Measurements from ENCODE around the gene ASH1L.
"Not testable (repeated sequence)": the region's sequence is repeated elsewhere in the genome, so short reads cannot be mapped to it uniquely, and the experiment has no call there.

ASH1L gene

DNA sequence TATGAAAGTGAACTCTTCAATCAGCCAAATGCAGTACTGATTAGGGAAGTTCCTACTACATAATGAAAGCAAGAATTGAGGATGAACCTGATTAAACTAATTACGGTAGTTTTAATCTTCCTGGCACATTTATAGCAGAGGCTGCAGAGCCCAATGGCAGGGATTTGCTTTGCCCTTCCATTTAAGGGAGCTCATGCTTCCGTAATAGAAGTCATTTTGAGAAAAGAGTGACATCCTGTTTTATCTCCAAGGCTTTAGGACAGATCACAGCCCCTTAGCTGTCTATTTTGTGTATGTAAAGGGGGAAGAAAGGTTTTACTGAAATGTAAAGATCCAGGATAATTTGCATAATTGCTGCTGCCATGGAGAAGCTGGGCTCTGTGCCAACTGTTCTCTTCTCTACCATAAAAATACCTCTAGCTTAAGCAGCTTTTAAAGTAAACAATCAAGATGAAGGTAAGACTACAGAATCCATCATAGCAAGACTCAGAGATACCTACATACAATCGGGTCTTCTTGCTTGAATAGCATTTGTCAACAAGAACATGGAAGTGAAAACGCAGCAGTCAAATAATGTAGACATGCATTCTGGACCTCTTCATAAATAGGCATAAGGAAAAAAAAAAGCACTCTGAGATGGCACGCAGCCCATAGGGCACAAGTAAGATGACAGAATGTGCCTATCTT is 62.5 kb downstream of the ASH1L start:
- DNase-seq (ENCODE audit: low read depth): peak; percentile 33
- TF ChIP-seq, protein P1, sequence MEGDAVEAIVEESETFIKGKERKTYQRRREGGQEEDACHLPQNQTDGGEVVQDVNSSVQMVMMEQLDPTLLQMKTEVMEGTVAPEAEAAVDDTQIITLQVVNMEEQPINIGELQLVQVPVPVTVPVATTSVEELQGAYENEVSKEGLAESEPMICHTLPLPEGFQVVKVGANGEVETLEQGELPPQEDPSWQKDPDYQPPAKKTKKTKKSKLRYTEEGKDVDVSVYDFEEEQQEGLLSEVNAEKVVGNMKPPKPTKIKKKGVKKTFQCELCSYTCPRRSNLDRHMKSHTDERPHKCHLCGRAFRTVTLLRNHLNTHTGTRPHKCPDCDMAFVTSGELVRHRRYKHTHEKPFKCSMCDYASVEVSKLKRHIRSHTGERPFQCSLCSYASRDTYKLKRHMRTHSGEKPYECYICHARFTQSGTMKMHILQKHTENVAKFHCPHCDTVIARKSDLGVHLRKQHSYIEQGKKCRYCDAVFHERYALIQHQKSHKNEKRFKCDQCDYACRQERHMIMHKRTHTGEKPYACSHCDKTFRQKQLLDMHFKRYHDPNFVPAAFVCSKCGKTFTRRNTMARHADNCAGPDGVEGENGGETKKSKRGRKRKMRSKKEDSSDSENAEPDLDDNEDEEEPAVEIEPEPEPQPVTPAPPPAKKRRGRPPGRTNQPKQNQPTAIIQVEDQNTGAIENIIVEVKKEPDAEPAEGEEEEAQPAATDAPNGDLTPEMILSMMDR (conservative IDR thresholded peaks at IDR 0.05; ENCODE audit: low read depth, low read length): no peak
- no peak overlapping the region for H3K4me3 ChIP-seq (ENCODE audit: low read depth, low read length)

DNA sequence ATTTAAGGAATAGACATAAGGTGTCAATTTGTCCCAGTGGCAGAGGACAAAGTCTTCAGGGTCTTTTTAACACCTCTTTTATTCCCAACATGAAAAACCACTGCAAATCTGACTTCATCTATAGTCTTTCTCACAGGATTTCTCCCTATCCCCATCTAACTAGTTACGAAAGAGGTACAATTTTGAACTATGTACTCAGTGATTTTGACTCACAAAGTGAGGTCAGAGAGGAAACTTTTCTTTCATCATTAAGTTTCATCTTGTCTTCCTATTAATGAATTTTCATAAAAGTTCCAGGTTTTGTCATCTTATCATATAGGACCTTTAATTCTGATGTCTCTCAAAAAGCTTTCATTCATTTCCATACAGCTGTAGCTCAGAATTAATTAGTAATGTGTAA is 63.3 kb downstream of the ASH1L start:
- TF ChIP-seq, protein P1 (conservative IDR thresholded peaks at IDR 0.05; ENCODE audit: low read depth, low read length): no peak
- peak; percentile 24 for DNase-seq (ENCODE audit: low read depth)

DNA sequence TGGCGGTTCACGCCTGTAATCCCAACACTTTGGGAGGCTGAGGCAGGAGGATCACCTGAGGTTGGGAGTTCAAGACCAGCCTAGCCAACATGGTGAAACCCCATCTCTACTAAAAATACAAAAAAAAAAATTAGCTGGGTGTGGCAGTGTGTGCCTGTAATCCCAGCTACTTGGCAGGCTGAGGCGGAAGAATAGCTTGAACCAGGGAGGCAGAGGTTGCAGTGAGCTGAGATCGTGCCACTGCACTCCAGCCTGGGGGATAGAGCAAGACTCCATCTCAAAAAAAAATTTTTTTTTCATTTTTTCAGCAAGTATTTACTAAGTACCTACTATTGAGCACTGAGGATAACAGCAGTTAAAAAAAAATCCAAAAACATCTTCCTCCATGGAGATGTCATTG is 69.0 kb downstream of the ASH1L start:
- not testable (repeated sequence) for H3K4me3 ChIP-seq (ENCODE audit: low read depth, low read length); DNase-seq (ENCODE audit: low read depth)

More for the DNA sequence above, 63.3 kb downstream of the ASH1L start:
- H3K4me3 ChIP-seq (ENCODE audit: low read depth, low read length): no peak overlapping the region

DNA sequence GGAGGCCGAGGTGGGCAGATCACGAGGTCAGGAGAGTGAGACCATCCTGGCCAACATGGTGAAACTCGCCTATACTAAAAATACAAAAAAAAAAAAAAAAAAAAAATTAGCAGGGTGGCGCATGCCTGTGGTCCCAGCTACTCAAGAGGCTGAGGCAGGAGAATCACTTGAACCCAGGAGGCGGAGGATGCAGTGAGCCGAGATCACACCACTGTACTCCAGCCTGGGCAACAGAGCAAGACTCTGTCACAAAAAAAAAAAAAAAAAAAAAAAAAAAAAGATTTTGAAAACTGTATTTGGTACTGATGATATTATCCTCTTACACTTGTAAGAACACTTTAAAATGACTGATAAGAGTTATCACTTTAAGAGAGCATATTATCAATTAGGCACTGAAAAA is 74.2 kb downstream of the ASH1L start:
- not testable (repeated sequence) for H3K4me3 ChIP-seq (ENCODE audit: low read depth, low read length); DNase-seq (ENCODE audit: low read depth)

DNA sequence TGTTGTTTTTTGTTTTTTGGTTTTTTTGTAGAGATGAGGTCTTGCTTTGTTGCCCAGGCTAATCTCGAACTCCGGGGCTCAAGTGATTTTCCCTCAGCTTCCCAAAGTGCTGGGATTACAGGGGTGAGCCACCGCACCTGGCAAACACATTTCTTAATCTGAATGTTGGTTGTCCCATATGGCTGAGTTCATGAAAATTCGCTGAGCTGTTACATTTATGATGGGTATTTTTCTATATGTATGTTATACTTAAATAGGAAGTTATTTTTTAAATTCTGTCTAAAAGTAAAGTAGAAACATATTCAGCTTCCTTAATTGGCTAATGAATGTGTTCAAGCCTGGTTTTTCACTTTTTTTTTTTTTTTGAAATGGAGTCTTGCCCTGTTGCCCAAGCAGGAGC is 75.1 kb downstream of the ASH1L start:
- DNase-seq (ENCODE audit: low read depth): no peak
- no peak overlapping the region for H3K4me3 ChIP-seq (ENCODE audit: low read depth, low read length)
- TF ChIP-seq, protein P1 (conservative IDR thresholded peaks at IDR 0.05; ENCODE audit: low read depth, low read length): no peak

DNA sequence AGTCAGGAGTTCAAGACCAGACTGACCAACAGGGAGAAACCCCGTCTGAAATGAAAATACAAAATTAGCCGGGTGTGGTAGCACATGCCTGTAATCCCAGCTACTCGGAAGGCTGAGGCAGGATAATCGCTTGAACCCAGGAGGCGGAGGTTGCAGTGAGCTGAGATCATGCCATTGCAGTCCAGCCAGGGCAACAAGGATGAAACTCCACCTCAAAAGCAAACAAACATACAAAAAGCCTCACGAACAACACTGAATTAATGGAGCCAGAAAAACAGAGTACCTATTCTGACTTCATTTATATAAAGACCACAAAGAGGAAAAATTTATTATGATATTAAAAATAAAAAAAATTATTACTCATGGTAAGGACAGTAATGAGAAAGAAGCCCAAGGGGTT is 75.7 kb downstream of the ASH1L start:
- H3K4me3 ChIP-seq (ENCODE audit: low read depth, low read length); DNase-seq (ENCODE audit: low read depth): not testable (repeated sequence)

DNA sequence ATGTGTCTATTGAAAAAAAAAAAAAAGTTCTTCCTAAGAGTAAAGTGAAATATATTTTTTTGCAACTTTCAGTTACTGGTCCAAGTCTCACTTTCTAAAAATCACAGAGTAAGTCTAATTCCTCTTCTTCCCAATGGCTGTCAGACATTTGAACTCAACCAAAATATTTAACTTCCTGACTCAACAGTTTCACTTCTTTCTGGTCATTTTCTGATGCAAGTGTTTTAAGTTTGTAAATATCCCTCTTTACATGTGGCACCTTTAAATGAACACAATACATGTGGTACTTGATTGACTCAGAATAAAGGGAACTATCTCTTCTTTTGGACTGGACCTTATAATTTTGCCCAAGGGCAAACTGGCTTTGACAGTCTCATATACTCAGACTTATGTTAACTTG is 76.7 kb downstream of the ASH1L start:
- TF ChIP-seq, protein P1 (conservative IDR thresholded peaks at IDR 0.05; ENCODE audit: low read depth, low read length): no peak
- no peak overlapping the region for H3K4me3 ChIP-seq (ENCODE audit: low read depth, low read length)
- DNase-seq (ENCODE audit: low read depth): no peak

DNA sequence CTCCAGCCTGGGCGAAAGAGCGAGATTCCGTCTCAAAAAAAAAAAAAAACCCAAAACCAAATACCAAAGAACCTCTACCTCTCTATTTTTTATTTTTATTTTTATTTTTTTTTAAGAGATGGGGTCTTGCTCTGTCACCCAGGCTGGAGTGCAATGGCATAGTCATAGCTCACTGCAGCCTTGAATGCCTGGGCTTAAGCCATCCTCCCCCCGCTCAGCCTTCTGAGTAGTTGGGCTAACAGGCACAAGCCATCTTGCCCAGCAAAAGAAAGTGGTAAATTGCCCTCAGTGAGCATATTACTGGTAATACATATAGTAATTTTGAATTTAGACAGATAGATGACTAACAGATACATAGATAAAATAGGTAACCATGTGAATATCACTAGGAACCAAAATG is 77.4 kb downstream of the ASH1L start:
- H3K4me3 ChIP-seq (ENCODE audit: low read depth, low read length): no peak overlapping the region
- DNase-seq (ENCODE audit: low read depth): no peak
- TF ChIP-seq, protein P1 (conservative IDR thresholded peaks at IDR 0.05; ENCODE audit: low read depth, low read length): no peak

Measured in choroid plexus epithelial cell (primary cell).